ENCODE data around the gene LAMA2. TPM values are rescaled to one million over a fixed set of nuclear protein-coding genes. Genes with fewer than 3 reads are reported as not detected.

The LAMA2 gene
- total and polyA plus RNA-seq, 2 donors (not counting 3 experiments of a cell fraction or from before 2014, with no cell fraction given), result 0.51 to 0.75 TPM

DNA sequence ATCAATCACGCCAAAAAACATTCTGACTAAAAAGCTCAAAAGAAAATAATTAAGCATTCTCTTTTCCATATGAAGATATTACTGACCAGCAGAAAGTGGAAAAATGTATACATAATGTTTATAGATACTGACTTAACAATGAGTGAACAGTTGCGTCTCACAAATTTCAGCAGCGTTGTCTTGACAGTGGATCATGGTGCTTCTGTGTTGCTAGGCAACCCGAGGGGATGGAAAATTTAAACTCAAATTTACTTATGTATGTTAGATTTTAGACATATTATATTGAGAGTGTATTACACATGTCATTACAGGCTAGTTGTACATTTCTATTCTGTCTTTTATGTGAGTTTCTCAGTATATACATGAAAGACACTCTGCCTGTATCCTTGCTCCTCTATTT lies 110.2 kb downstream of the LAMA2 start:
- Histone ChIP-seq H3K4me2 (ENCODE audit: insufficient read depth, low read length) (no peak overlapping the region), H3K9me3 (replicated peaks; ENCODE audit: control insufficient read depth, insufficient read depth, low read length) (no peaks in the 10 kb centered on the region), H2AFZ (ENCODE audit: low read depth, low read length) (no peak overlapping the region), H3K4me3 (replicated peaks in 1 of 3; ENCODE audit: insufficient read depth in 1 of 3, low read depth in 1 of 3, low read length in 3 of 3) (no peak overlapping the region), H3K9me1 (replicated peaks; ENCODE audit: control insufficient read depth, extremely low read depth, insufficient read depth, low read length) (no peaks in the 10 kb centered on the region), H4K20me1 (replicated peaks; ENCODE audit: control insufficient read depth, extremely low read depth, insufficient read depth, low read length) (no peaks in the 10 kb centered on the region), H3K27ac (ENCODE audit: insufficient read depth, low read depth, low read length) (no peak overlapping the region), H3K79me2 (ENCODE audit: control insufficient read depth, insufficient read depth, low read length) (no peaks in the 10 kb centered on the region), H3K27me3 (ENCODE audit: control insufficient read depth in 2 of 2, insufficient read depth in 2 of 2, low read length in 2 of 2) (no peaks in the 10 kb centered on the region), H3K9ac (replicated peaks; ENCODE audit: extremely low read depth, insufficient read depth, low read length) (no peak overlapping the region), H3K4me1 (ENCODE audit: control insufficient read depth, extremely low read depth, insufficient read depth, low read length) (no peaks in the 10 kb centered on the region), H3K36me3 (ENCODE audit: control insufficient read depth in 2 of 2, extremely low read depth in 1 of 2, insufficient read depth in 2 of 2, low read length in 2 of 2) (no peaks in the 10 kb centered on the region)
- CTCF ChIA-PET, result no interaction called here
- DNase-seq (ENCODE audit: low read depth, low spot score), result no peak
- no TSS peak for BruUV-seq (replicated peaks)
- intact Hi-C loops (cut with micrococcal nuclease) (no loop called here), dilution Hi-C loops (cut with MboI; ENCODE audit: extremely low pct_ligation_motif_present, low sequenced_read_pairs) (no loop called here)
- FAIRE-seq, result no peak
- TF ChIP-seq FOS (IDR thresholded peaks at IDR 0.05; ENCODE audit: borderline replicate concordance, insufficient read depth, low read length), result no peak
- no peak for TF ChIP-seq POLR2AphosphoS5 (IDR thresholded peaks at IDR 0.05; ENCODE audit: insufficient read depth, low read depth, low read length)
- POLR2A ChIA-PET, result no interaction called here

DNA sequence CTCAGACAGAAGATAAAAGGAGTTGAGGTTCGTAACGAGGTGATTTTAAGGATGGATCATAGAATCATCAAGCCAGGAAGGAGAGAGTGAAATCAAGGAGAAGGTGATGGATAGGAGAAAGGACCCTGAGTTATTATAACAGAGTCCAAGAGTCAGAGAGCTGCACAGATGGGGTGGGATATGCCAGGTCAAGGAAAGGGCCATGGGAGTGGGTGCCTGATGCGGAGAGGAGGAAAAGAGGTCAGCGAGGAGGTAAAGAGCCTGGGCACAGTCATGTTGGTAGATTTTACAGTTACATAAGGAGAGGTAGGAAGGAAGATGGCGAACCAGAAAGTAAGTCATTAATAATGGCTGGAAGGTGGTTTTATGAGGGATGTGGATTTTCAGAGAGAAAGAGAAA lies 114.9 kb downstream of the LAMA2 start:
- Histone ChIP-seq H3K27ac (ENCODE audit: insufficient read depth, low read depth, low read length) (no peak overlapping the region), H3K4me3 (replicated peaks in 1 of 3; ENCODE audit: insufficient read depth in 1 of 3, low read depth in 1 of 3, low read length in 3 of 3) (no peak overlapping the region), H3K9me1 (replicated peaks; ENCODE audit: control insufficient read depth, extremely low read depth, insufficient read depth, low read length) (no peaks in the 10 kb centered on the region), H3K4me1 (ENCODE audit: control insufficient read depth, extremely low read depth, insufficient read depth, low read length) (no peaks in the 10 kb centered on the region), H3K79me2 (ENCODE audit: control insufficient read depth, insufficient read depth, low read length) (no peaks in the 10 kb centered on the region), H3K9me3 (replicated peaks; ENCODE audit: control insufficient read depth, insufficient read depth, low read length) (no peaks in the 10 kb centered on the region), H2AFZ (ENCODE audit: low read depth, low read length) (no peak overlapping the region), H3K36me3 (ENCODE audit: control insufficient read depth in 2 of 2, extremely low read depth in 1 of 2, insufficient read depth in 2 of 2, low read length in 2 of 2) (no peaks in the 10 kb centered on the region), H4K20me1 (replicated peaks; ENCODE audit: control insufficient read depth, extremely low read depth, insufficient read depth, low read length) (no peaks in the 10 kb centered on the region), H3K27me3 (ENCODE audit: control insufficient read depth in 2 of 2, insufficient read depth in 2 of 2, low read length in 2 of 2) (no peaks in the 10 kb centered on the region), H3K9ac (replicated peaks; ENCODE audit: extremely low read depth, insufficient read depth, low read length) (no peak overlapping the region), H3K4me2 (ENCODE audit: insufficient read depth, low read length) (no peak overlapping the region)
- TF ChIP-seq JUN (IDR thresholded peaks at IDR 0.05; ENCODE audit: borderline replicate concordance, insufficient read depth, insufficient read length, low read depth) (no peak), GATA2 (IDR thresholded peaks at IDR 0.05; ENCODE audit: insufficient read depth, insufficient read length, low read depth, low read length) (no peak), POLR2AphosphoS5 (IDR thresholded peaks at IDR 0.05; ENCODE audit: insufficient read depth, low read depth, low read length) (no peak), EZH2 (IDR thresholded peaks at IDR 0.05; ENCODE audit: borderline replicate concordance, low read depth, low read length, severe bottlenecking) (no peak), MYC (IDR thresholded peaks at IDR 0.05; ENCODE audit: low read depth, low read length) (no peak), POLR2A (IDR thresholded peaks at IDR 0.05; ENCODE audit: low read depth, low read length) (no peak), FOS (IDR thresholded peaks at IDR 0.05; ENCODE audit: borderline replicate concordance, insufficient read depth, low read length) (no peak)
- TF ChIP-seq, protein P1, sequence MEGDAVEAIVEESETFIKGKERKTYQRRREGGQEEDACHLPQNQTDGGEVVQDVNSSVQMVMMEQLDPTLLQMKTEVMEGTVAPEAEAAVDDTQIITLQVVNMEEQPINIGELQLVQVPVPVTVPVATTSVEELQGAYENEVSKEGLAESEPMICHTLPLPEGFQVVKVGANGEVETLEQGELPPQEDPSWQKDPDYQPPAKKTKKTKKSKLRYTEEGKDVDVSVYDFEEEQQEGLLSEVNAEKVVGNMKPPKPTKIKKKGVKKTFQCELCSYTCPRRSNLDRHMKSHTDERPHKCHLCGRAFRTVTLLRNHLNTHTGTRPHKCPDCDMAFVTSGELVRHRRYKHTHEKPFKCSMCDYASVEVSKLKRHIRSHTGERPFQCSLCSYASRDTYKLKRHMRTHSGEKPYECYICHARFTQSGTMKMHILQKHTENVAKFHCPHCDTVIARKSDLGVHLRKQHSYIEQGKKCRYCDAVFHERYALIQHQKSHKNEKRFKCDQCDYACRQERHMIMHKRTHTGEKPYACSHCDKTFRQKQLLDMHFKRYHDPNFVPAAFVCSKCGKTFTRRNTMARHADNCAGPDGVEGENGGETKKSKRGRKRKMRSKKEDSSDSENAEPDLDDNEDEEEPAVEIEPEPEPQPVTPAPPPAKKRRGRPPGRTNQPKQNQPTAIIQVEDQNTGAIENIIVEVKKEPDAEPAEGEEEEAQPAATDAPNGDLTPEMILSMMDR (IDR thresholded peaks at IDR 0.05; ENCODE audit: extremely low read depth in 1 of 2, insufficient read depth in 1 of 2, low read depth in 1 of 2, low read length in 2 of 2), result no peak
- TF ChIP-seq, protein P2, sequence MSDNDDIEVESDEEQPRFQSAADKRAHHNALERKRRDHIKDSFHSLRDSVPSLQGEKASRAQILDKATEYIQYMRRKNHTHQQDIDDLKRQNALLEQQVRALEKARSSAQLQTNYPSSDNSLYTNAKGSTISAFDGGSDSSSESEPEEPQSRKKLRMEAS (IDR thresholded peaks at IDR 0.05; ENCODE audit: insufficient read depth, insufficient read length), result no peak
- BruUV-seq (replicated peaks), result no TSS peak
- intact Hi-C loops (cut with micrococcal nuclease) (no loop called here), dilution Hi-C loops (cut with MboI; ENCODE audit: extremely low pct_ligation_motif_present, low sequenced_read_pairs) (no loop called here)
- CTCF ChIA-PET, result no interaction called here
- DNase-seq (ENCODE audit: low read depth, low spot score) (no peak), FAIRE-seq (no peak)
- POLR2A ChIA-PET, result no interaction called here

Measured in endothelial cell of umbilical vein (primary cell).